ENCODE measurements around the gene FPGS. TPM values are rescaled to one million over a fixed set of nuclear protein-coding genes. Genes with fewer than 3 reads are reported as not detected.
"Not testable (repeated sequence)": the region's sequence is repeated elsewhere in the genome, so short reads cannot be mapped to it uniquely, and the experiment has no call there.

Gene FPGS
- total and polyA plus RNA-seq, 4 donors, result 20.4 to 61.1 (median 42.7) TPM

DNA sequence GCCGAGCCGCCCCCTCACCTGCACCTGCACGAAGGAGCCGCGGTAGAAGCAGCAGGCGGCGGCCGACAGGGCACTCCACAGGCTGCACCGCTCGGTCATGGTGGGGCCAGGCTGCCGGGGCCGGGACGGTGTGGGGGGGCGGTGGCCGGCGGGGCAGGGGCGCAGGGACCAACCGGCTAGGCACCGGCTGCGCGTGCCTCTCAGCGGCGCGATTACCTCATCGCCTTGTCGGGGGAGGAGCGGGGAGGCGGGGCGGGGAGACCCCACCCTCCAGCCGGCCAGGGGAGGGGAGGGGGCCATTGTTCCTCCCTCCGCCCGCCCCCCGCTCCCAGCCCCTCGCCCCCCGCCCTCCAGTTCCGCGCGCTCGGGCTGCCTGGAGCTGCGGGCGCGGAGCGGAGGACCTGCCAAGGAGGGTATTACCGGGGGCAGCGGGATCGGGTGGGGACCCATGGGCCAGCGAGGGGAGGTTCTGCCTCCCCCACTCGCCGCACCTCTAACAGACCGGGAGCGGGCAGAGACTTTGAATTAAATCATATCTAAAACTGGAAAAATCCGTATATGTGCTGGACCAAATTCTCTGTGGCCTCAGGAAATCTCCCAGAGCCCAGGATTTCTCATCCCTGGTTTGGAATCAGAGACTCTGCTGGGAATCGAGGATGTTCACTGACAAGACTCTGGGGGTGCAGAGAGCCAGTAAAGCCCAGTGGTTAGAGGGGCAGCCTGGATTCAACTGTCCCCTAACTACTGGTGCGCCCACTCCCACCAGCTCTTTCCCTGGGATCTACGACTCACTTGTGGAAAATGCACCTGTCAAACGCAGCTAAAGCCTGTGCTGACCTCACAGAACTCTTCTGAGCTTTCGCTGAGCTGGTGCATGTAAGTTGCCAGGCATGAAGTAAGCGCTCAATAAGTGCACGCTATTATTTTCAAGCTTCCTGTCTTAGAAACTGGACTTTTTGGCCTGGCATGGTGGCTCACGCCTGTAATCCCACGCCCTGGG, 47.3 kb upstream of the FPGS start:
- Histone ChIP-seq H3K9ac (ENCODE audit: low read depth in 1 of 2, low read length in 2 of 2) (no peak overlapping the region), H3K27ac (ENCODE audit: low read depth in 1 of 2, low read length in 2 of 2) (no peak overlapping the region), H3K4me3 (ENCODE audit: low read depth in 1 of 3, low read length in 3 of 3) (no peak overlapping the region), H3K4me1 (ENCODE audit: control insufficient read depth in 4 of 4, insufficient read depth in 4 of 4, low read length in 3 of 4) (peaks cover 0 to 8% (median 0%) of the 10 kb centered on the region in 4 donors), H3K9me3 (ENCODE audit: control insufficient read depth in 4 of 4, low read length in 3 of 4) (no peaks in the 10 kb centered on the region), H3K27me3 (ENCODE audit: control insufficient read depth in 4 of 4, insufficient read depth in 4 of 4, low read length in 3 of 4) (no peaks in the 10 kb centered on the region), H3K36me3 (ENCODE audit: control insufficient read depth in 4 of 4, insufficient read depth in 3 of 4, low read depth in 1 of 4, low read length in 3 of 4) (no peaks in the 10 kb centered on the region)
- DNase-seq (ENCODE audit: low spot score), result no peak
- 34% methylated on average over 61 of the region's 61 CpGs for WGBS
- TF ChIP-seq GABPA (IDR thresholded peaks at IDR 0.05 in 1 of 2, conservative IDR thresholded peaks at IDR 0.05 in 1 of 2) (no peak), HNF4G (IDR thresholded peaks at IDR 0.05) (no peak), YY1 (IDR thresholded peaks at IDR 0.05) (no peak)

DNA sequence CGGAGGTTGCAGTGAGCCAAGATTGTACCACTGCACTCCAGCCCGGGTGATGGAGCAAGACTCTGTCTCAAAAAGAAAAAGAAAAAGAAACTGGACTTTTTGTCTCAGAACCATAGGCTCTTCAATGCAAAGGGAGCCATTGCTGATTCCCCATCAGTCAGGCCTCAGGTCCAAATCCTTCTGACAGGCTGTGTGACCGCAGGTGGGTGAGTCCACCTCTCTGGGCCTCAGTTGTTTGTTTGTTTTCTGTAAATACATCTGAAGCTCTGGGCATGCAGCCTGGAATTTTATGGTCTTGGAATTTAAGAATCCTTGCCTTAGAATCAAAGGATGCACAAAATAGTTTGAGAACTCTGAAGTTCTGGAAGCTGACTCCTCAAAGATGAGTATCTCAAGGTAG, 46.4 kb upstream of the FPGS start:
- Histone ChIP-seq H3K36me3 (ENCODE audit: control insufficient read depth in 4 of 4, insufficient read depth in 3 of 4, low read depth in 1 of 4, low read length in 3 of 4) (no peaks in the 10 kb centered on the region), H3K9me3 (ENCODE audit: control insufficient read depth in 4 of 4, low read length in 3 of 4) (no peaks in the 10 kb centered on the region), H3K4me1 (ENCODE audit: control insufficient read depth in 4 of 4, insufficient read depth in 4 of 4, low read length in 3 of 4) (peaks cover 0 to 8% (median 0%) of the 10 kb centered on the region in 4 donors), H3K4me3 (ENCODE audit: low read depth in 1 of 3, low read length in 3 of 3) (no peak overlapping the region), H3K27me3 (ENCODE audit: control insufficient read depth in 4 of 4, insufficient read depth in 4 of 4, low read length in 3 of 4) (no peaks in the 10 kb centered on the region), H3K27ac (ENCODE audit: low read depth in 1 of 2, low read length in 2 of 2) (no peak overlapping the region), H3K9ac (ENCODE audit: low read depth in 1 of 2, low read length in 2 of 2) (no peak overlapping the region)
- WGBS, result 87% methylated on average over 3 of the region's 3 CpGs
- DNase-seq (ENCODE audit: low spot score), result no peak
- TF ChIP-seq GABPA (IDR thresholded peaks at IDR 0.05 in 1 of 2, conservative IDR thresholded peaks at IDR 0.05 in 1 of 2), result no peak

DNA sequence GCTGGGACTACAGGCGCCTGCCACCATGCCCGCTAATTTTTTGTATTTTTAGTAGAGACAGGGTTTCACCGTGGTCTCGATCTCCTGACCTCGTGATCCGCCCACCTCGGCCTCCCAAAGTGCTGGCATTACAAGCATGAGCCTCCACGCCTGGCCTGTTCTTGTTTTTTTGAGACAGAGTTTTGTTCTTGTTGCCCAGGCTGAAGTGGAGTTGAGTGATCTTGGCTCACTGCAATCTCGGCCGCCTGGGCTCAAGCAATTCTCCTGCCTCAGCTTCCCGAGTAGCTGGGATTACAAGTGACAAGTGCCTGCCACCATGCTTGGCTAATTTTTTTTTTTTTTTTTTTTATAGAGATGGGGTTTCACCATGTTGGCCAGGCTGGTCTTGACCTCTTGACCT, 45.9 kb upstream of the FPGS start:
- H3K4me3 ChIP-seq (ENCODE audit: low read depth in 1 of 3, low read length in 3 of 3); DNase-seq (ENCODE audit: low spot score); H3K4me1 ChIP-seq (ENCODE audit: control insufficient read depth in 4 of 4, insufficient read depth in 4 of 4, low read length in 3 of 4); H3K36me3 ChIP-seq (ENCODE audit: control insufficient read depth in 4 of 4, insufficient read depth in 3 of 4, low read depth in 1 of 4, low read length in 3 of 4); H3K27me3 ChIP-seq (ENCODE audit: control insufficient read depth in 4 of 4, insufficient read depth in 4 of 4, low read length in 3 of 4); H3K27ac ChIP-seq (ENCODE audit: low read depth in 1 of 2, low read length in 2 of 2); H3K9ac ChIP-seq (ENCODE audit: low read depth in 1 of 2, low read length in 2 of 2); H3K9me3 ChIP-seq (ENCODE audit: control insufficient read depth in 4 of 4, low read length in 3 of 4): not testable (repeated sequence)
- 79% methylated on average over 11 of the region's 11 CpGs for WGBS

DNA sequence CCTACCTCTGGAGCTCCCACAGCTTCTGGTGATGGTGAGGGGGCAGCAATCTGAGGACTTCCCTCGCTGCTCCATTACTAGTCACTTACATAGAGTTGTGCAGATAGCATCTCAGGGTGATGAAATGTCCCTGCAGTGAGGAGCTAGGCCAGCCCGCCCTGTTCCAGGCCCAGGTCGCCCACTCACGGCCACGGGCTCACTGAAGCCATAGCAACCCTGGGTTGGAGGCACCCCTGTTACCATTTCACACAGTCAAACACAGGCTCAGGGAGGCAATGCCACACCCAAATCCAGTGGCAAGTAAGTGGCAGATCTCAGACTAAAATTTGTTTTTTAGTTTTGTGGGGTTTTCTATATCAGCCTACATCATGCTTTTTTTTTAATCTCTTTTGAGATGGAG, 43.8 kb upstream of the FPGS start:
- Histone ChIP-seq H3K27ac (ENCODE audit: low read depth in 1 of 2, low read length in 2 of 2) (no peak overlapping the region), H3K36me3 (ENCODE audit: control insufficient read depth in 4 of 4, insufficient read depth in 3 of 4, low read depth in 1 of 4, low read length in 3 of 4) (no peaks in the 10 kb centered on the region), H3K9me3 (ENCODE audit: control insufficient read depth in 4 of 4, low read length in 3 of 4) (no peaks in the 10 kb centered on the region), H3K9ac (ENCODE audit: low read depth in 1 of 2, low read length in 2 of 2) (no peak overlapping the region), H3K27me3 (ENCODE audit: control insufficient read depth in 4 of 4, insufficient read depth in 4 of 4, low read length in 3 of 4) (no peaks in the 10 kb centered on the region), H3K4me3 (ENCODE audit: low read depth in 1 of 3, low read length in 3 of 3) (no peak overlapping the region), H3K4me1 (ENCODE audit: control insufficient read depth in 4 of 4, insufficient read depth in 4 of 4, low read length in 3 of 4) (peaks cover 0 to 11% (median 0%) of the 10 kb centered on the region in 4 donors)
- WGBS, result 85% methylated on average over 5 of the region's 5 CpGs
- DNase-seq (ENCODE audit: low spot score), result no peak
- no peak for TF ChIP-seq RAD21 (IDR thresholded peaks at IDR 0.05)
- TF ChIP-seq, protein P1, sequence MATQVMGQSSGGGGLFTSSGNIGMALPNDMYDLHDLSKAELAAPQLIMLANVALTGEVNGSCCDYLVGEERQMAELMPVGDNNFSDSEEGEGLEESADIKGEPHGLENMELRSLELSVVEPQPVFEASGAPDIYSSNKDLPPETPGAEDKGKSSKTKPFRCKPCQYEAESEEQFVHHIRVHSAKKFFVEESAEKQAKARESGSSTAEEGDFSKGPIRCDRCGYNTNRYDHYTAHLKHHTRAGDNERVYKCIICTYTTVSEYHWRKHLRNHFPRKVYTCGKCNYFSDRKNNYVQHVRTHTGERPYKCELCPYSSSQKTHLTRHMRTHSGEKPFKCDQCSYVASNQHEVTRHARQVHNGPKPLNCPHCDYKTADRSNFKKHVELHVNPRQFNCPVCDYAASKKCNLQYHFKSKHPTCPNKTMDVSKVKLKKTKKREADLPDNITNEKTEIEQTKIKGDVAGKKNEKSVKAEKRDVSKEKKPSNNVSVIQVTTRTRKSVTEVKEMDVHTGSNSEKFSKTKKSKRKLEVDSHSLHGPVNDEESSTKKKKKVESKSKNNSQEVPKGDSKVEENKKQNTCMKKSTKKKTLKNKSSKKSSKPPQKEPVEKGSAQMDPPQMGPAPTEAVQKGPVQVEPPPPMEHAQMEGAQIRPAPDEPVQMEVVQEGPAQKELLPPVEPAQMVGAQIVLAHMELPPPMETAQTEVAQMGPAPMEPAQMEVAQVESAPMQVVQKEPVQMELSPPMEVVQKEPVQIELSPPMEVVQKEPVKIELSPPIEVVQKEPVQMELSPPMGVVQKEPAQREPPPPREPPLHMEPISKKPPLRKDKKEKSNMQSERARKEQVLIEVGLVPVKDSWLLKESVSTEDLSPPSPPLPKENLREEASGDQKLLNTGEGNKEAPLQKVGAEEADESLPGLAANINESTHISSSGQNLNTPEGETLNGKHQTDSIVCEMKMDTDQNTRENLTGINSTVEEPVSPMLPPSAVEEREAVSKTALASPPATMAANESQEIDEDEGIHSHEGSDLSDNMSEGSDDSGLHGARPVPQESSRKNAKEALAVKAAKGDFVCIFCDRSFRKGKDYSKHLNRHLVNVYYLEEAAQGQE (IDR thresholded peaks at IDR 0.05), result no peak
- TF ChIP-seq HNF4A (conservative IDR thresholded peaks at IDR 0.05), result no peak
- TF ChIP-seq FOXA2 (IDR thresholded peaks at IDR 0.05), result no peak
- TF ChIP-seq, protein P2, sequence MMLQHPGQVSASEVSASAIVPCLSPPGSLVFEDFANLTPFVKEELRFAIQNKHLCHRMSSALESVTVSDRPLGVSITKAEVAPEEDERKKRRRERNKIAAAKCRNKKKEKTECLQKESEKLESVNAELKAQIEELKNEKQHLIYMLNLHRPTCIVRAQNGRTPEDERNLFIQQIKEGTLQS (IDR thresholded peaks at IDR 0.05), result no peak
- TF ChIP-seq EGR1 (IDR thresholded peaks at IDR 0.05; ENCODE audit: low read depth in 2 of 2), result no peak
- no peak for TF ChIP-seq YY1 (IDR thresholded peaks at IDR 0.05)
- TF ChIP-seq GABPA (IDR thresholded peaks at IDR 0.05 in 1 of 2, conservative IDR thresholded peaks at IDR 0.05 in 1 of 2), result no peak
- TF ChIP-seq, protein P3, sequence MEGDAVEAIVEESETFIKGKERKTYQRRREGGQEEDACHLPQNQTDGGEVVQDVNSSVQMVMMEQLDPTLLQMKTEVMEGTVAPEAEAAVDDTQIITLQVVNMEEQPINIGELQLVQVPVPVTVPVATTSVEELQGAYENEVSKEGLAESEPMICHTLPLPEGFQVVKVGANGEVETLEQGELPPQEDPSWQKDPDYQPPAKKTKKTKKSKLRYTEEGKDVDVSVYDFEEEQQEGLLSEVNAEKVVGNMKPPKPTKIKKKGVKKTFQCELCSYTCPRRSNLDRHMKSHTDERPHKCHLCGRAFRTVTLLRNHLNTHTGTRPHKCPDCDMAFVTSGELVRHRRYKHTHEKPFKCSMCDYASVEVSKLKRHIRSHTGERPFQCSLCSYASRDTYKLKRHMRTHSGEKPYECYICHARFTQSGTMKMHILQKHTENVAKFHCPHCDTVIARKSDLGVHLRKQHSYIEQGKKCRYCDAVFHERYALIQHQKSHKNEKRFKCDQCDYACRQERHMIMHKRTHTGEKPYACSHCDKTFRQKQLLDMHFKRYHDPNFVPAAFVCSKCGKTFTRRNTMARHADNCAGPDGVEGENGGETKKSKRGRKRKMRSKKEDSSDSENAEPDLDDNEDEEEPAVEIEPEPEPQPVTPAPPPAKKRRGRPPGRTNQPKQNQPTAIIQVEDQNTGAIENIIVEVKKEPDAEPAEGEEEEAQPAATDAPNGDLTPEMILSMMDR (IDR thresholded peaks at IDR 0.05; ENCODE audit: low read depth, low read length, missing input control), result no peak
- no peak for TF ChIP-seq NR2F2 (IDR thresholded peaks at IDR 0.05)
- no peak for TF ChIP-seq TAF1 (conservative IDR thresholded peaks at IDR 0.05)
- TF ChIP-seq SP1 (IDR thresholded peaks at IDR 0.05), result no peak
- TF ChIP-seq, protein P4, sequence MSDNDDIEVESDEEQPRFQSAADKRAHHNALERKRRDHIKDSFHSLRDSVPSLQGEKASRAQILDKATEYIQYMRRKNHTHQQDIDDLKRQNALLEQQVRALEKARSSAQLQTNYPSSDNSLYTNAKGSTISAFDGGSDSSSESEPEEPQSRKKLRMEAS (IDR thresholded peaks at IDR 0.05), result no peak
- no peak for TF ChIP-seq JUND (IDR thresholded peaks at IDR 0.05)
- TF ChIP-seq RXRA (IDR thresholded peaks at IDR 0.05), result no peak
- no peak for TF ChIP-seq FOXA1 (IDR thresholded peaks at IDR 0.05)
- no peak for TF ChIP-seq HNF4G (IDR thresholded peaks at IDR 0.05)

Data from liver (tissue), 9 donors.